HG03060 (cell line): ENCODE measurements around the gene ERG.

ENCODE experiments used
- ATAC-seq: cut with Tn5 transposase; IDR thresholded peaks from one replicate; pipeline ENCODE4 v1.9.1; 2021; ENCODE audit warnings: low read depth, moderate number of reproducible peaks; ENCODE audit not compliant: unreplicated experiment

Gene ERG

DNA sequence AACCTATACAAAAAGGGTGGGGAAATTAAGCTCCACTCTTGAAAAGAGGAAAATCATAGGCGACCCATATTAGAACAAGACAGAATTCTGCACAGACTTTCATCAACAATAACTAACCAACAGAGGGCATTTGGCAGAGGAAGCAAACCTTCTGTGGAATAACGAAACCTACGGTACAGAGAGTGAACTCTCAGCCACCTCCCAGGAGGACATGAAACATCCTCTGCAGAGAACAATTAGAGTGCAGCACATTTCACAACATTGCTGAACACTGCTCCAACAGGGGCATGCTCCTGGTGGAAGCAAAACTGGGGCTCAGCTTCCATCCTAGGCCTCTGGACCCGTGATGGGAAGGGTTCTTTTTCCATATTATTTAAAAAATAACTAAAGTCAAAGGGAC, 130.6 kb downstream of the ERG start:
- no peak for ATAC-seq

DNA sequence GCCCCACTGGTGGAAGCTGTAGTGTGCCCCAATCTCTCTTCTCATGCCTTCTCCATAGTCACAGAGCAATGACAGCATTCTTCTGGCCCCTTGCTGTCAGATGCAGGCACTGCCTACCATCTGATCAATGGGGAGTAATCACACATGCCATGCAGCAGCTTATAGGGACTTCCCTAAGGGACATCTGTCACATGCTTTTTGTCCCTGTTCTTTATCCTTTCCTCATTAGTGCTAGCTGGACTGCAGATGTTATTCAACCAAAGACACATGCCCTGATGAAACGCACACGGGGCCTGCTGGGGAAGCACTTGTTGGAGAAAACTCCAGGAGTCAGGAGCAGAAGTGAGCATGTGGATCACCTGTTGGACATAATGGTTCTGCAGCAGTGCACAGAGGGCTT, 132.8 kb downstream of the ERG start:
- no peak for ATAC-seq

DNA sequence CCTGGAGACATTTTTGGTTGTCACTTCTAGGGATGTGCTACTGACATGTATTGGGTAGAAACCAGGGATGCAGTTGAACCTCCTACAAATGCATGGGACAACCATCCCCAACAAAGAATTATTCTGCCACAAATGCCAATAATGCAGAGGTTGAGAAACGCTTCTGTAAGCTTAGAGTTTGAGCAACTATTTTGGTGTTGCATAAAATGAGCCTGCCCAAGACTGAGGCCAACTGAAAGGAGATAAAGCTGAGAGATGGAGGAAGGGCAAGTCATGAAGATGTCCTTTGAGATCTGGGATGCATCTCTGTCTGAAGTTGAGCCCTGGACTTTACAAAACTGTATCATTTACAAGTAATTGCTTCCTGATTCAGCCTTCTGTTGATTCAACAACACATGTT, 134.6 kb downstream of the ERG start:
- ATAC-seq = no peak

DNA sequence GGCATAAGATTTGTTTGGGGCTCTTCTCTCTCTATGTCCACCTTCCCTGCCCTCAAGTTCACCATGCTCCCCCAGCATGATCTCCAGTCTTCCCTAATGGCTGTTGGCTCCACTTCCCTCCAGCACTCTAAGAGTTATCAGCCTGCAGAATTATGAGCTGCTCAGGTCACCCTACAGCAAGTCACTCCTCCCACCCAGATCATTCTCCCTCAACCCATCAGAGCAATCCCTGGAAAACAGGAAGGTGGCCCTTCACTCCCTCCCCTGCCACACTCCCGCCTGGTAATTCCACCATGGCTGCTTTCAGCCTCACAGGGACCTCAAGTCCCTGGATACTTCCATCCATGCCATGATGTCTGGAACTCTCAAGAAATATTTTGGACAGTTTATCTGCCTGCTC, 137.0 kb downstream of the ERG start:
- ATAC-seq = no peak

DNA sequence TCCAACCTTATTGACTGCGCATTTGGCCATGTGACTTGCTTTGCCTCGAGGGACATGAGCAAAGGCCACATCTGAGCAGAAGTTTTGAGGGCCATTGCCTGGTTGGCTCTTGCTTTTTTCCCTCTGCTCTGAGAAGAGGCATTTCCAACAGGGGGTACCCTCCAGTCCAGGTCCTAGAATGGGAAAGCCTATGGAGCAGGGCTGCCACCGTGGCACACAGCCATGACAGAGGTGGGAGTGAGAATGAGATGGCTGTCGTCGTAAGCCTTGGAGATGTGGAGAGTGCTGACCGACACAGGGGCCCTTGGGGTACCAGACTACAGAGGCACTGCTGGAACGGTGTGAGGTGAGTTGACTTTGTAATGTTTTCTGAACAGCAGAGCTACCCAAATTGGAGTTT, 138.4 kb downstream of the ERG start:
- ATAC-seq = no peak

DNA sequence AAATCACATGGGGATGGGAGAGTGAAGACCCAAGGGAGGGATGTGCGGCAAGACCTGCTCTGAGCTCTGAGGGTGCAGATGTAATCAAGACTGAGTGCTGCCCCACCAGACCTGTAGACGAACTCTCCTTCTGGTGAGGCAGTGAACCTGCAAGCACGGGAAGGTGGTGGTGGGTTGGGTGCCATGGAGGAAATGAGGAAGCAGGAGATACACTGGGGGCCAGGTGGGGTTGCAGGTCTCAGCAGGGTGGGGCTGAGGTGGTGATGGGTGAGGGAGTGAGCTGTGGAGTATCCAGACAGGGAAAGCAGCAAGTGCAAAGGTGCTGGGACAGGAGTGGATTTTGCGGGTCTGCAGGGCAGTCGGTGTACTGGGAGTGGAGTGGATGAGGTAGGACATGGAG, 139.2 kb downstream of the ERG start:
- ATAC-seq = no peak

DNA sequence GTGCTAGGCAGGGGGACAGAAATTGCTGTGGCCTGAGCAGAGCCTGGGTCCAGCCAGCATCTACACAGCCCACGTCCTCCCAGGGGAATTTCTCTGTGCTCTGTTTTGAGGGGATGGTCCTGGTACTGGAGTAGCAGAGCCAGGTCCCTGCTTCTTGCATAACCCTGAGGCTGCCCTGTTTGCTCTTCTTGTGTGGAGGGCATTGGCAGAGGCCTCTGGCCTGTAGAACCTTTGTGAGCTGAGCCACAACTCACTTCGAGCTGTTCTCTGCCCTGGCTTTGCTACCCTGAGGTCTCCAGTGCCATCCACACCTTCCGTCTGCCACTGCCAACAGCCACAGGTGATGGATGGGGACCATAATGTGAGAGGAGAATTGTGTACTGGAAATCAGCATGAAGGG, 139.6 kb downstream of the ERG start:
- no peak for ATAC-seq

DNA sequence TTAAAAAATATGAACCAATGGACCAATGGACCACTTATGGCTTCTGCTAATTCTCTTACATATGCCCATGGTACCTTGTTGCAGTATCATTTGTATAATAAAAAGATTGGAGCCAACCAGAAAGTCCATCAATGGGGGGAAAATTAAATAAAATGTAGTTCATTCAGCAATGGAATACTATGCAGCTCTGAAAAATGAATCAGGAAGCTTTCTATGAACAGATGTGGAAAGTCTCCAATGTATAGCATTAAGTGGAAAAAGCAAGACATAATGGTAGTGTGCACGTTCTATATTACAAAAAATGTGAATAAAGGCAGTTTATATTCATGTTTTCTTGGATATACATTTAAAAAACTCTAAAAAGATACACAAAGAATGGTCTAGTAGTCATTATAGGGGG, 140.2 kb downstream of the ERG start:
- ATAC-seq = no peak

DNA sequence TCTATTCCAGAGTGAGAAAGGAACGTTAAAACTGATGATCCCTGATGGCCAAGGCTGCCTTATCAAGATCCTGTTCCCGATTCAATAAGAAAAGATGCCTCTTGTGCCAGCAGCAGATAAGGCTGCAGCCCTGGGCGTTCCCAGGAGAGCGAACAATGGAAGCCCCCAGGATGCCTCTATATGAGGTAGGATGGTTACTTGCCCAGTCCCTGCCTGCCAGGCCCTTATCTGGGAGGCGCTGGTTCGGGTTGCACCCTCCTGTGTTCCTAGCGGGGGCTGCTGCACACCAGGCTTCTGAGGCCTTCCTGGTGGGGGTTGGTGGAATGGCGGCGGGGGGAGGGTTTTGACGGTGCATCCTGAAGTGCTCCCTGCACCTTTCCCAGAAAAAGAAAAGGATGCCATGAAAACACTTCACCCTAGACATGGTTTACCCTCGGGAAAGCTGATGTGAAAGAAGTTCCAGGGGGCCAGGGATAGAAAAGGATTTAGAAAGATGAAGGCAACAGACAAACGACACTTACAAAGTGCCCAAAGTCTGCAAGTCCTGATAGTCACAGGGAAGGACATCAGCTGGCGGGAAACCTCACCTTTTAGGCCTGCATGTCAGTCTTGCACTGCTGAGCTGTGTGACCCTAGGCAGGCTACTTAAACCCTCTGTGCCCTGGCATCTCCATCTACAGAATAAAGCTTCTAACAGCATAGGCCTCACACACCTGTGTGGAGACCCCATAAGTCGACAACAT, 141.2 kb downstream of the ERG start:
- no peak for ATAC-seq

DNA sequence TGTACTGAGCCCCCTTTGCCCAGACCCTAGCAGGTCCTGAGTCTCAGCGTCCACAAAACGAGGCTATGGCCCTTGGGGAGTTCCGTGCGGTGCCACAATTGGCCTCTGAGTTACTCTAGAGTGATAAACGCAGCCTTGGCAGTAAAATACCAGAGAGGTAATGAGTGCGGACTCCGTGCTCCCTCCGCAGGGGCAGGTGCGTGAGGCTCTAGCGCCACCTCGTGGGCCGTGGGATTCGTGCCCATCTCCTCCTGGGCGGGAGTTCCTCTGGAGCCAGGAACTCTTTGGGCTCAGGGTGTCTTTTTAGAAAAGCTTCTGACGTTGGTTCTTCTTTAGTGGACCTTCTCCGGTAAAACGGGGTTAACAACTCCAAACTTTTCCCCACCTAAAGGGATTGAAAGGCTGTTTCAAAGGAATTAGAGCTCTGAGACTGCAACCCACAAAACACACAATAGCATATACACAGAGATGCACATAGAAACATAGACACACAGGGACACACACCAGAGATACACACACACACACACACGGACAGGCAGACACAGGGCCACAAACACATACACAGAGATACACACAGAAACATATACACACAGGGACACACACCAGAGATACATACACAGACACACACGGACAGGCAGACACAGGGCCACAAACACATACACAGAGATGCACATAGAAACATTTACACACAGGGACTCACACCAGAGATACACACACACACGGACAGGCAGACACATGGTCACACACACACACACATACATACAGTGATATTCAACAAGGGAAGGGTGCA, 142.1 kb downstream of the ERG start:
- no peak for ATAC-seq

DNA sequence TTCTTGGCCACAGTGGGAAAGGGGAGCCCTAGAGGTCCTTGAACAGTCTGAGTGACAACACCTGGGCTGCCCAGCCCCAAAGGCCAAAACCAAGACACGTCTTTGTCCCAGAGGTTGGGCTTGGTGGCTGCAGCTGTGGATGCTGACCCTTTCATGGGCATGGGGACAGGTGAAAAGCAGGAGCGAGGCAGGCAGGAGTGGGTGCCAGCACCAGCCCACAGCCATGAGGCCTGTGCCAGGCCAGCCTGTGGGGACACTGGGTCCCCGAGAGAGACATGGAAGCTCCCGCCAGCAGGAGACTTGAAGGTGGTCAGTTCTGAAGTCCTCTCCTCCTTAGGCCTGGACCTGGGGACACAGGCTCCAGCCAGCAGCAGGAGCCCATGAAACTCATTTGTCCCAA, 142.9 kb downstream of the ERG start:
- no peak for ATAC-seq

DNA sequence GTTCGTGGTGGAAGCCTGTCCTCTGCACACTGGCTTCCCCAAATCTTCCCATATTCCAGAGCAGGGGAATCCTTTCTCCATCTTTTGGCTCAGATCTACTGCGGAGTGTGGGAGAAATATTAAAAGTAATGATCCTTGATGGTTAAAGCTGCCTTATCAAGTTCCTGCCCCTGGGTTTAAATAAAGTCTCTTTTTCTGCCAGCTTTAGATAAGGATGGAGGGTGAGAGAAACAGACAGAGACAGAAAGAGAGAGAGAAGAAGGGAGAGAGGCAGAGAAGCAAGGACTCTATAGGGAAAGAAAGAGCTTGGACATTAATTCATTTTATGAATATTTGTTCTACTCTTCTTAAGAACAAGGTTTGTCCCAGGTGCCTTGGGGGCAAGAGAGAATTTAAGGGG, 143.5 kb downstream of the ERG start:
- no peak for ATAC-seq

DNA sequence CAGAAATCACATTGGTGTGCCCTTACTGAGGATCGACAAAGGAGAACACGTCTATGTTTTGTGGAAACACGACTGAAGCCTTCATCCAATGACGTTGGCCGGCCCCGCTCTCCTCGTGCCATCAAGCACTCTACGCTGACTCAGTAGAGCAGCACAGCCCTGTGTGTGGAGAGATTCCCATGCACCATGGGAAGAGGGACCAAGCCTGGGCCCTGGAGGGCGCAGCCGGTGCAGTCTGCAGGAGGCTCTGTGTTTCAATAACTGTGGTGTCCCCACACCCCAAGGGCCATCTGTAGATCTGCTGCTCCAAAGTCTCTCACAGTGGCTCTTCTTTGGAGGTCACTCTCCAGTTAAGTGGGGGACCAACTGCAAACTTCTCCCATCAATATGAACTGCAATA, 144.0 kb downstream of the ERG start:
- no peak for ATAC-seq

DNA sequence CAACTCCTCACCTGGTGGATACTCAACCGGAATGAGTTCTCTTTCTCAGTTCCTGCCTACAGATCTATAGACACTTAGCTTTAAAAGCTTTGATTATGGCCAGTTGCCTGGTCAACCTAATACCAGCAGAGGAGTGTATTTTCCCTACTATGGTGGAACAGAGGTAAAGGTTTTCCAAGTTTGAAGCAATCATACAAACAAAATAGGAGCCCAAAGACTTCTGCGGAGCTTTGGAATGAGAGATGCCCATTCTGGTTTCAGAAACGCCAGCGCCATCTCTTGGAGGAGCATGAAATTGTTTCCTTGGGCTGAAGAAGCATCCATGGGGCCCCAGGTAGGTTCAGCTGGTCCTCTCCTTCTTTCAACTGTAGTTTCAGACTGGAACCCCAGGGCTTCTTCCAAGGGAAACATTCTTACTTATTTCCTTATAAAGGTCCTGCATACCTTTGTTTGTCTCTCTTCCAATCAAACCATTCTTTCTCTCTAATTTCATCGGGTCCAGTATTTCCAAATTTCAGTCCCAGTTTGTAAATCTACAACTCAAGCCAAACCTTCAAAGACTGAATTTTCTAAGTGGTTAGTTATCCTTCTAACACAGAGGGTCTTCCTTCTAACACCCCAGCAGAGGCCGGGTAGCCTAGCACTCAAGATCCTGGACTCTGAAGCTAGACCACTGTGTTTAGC, 145.6 kb downstream of the ERG start:
- ATAC-seq = no peak

DNA sequence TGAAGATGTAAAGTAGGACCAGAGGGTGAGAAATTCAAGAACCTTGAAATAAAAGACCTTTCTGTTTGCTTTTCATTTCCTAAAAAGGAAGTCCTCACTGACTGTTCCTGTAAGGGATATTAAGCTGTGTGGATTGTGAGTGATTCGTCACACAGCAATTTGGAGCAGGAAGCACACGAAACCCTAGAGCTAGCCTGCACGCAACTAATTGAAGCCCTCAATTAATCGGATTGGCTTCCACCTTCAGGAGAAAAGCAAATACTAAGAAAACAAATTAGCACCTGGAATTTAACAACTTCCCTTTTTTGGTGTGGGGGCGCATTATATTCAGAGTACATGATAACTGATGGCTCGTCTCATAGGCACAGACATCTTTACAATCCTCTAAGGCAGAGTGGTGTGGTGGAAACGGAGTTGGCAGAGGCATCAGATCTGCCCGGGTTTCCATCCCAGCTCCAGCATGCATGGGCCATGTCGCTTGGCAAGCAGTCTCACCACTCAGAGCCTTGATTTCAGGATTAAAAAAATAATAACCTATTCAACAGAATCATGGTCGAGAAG, 146.2 kb downstream of the ERG start:
- no peak for ATAC-seq

DNA sequence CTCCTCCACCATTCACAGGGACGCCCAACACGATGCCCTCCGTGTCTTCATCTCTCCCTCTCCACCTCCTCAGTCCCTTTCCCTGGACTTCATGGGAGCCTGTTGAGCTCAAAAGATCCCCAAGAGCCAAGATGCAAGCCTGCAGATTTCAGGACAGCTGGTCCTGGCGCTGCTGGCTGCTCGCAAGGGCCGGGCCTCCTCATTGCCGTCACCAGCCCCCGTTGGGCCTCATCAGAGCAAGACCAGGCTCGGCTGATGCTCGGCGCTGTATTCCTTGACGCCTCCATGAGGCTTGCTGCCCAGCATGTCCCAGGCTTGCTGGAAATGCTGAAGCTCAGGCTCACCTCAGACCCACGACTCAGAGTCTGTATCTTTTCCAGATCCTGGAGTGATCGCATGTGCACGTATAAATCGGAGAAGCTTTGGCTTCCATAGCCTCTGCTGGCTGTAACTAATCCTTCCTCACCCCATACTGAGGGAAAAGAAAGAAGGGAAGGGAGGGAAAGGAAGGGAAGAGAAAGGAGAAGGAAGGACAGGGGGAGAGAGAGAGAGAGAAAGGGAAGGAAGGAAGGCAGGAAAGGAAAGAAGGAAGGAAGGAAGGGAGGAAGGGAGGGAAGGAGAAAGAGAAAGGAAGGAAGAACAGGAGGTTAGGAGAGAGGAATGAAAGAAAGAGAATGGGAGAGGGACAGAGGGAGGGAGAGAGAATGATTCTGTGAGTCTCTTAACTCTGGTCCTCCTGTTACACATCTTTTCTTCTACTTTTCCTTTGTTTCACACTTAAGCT, 146.9 kb downstream of the ERG start:
- no peak for ATAC-seq

DNA sequence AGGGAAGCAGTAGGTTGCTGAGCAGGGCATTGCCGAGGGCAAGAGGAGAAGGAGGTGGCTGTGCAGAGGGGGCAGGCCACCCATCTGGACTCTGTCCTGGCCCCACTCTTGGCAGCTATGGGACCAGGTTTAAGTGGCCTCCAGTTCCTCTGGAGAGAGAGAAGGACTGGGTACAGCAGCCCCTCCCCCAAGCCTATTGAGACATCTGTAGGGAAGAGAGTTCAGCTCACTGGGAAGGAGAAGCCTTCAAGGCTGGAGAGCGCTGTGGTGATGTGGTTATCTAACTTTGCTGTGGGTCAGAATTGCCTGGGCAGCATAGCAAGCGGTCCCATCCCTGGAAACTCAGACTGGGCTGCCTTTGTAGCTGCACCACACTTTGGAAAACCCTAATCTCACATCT, 147.6 kb downstream of the ERG start:
- ATAC-seq = no peak

DNA sequence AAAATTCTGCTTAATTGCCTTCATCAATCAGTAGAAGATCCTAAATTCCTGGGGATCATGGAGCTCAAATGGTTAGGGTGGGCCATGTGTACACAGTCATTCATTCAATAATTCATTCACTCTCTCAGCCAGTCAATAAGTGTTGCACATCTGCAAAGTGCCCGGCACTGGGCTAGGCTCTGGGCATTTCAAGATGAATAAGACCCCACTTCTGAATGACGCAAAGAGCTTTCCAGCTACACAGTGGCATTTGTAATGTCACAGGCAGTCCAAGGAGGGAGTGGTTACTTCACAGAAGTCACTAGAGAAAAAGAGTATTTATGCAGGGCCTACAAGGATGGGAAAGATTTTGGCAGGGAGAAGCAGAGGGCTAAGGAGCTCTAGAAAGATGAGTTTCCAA, 148.3 kb downstream of the ERG start:
- ATAC-seq = no peak

DNA sequence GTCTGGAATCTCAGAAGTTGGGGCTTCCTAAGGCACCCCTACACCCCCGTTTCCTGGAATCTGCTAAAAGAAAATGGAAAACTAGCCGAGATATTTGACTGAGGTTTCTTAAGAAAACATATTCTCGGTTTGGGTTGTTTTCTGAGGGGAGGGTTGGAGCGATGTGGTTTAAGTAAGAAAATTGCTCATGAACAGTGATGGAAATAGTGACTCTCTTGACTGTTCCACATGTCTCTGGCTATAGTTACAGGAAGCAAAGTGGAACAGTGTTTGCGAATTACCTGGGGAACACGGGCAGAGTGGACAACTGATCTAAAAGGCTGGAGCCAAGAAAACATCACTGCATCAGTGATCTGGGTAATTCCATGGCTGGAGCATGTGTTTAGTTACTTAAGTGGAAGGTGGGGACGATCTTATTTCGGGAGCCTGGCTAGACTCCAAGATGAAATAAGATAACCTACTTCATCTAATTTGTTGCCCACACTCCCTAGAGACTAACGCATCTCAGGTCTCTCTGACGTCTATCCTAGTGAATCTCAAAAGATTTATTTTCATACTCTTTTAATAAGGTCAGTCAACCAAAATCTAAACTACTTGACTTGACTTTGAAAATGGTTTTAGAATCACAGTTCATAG, 149.0 kb downstream of the ERG start:
- no peak for ATAC-seq

DNA sequence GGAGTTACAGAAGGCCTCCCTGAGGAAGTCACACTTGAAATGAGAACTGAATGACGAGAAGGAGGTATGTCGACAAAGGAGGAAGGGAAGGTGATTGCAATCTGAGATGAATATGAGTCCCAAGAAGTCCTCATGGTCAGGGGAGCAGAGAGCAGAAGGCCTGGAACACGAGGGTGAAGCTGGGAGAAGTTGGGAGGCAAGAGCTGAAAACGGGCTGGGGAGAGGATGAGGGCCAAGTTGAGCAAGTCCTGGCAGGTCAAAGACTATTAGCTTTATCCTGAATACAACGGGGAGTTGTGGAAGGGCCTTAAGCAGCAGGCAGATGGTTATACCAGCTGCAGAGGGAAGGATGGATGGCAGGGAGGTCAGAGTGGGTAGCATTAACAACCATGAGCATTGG, 152.0 kb downstream of the ERG start:
- no peak for ATAC-seq
